K562 (cell line): ENCODE data around the gene ZNF775. TPM values are rescaled to one million over a fixed set of nuclear protein-coding genes. Genes with fewer than 3 reads are reported as not detected.
A peak's percentile ranks its signal among the peaks of the same experiment; 100 is the strongest.

Experiments
- ARID1B ChIP-seq: fragments of 450-650 bp; IDR thresholded peaks from 2 replicates; pipeline ENCODE4 v1.6.1; 2016; ENCODE audit warnings: antibody characterized with exemption, mild to moderate bottlenecking, inconsistent platforms
- BACH1 ChIP-seq: fragments of 200-800 bp; sonication (Bioruptor generic); IDR thresholded peaks from 2 replicates; pipeline ENCODE4 v1.6.1; 2016; ENCODE audit warnings: missing genetic modification characterization, missing compliant biosample characterization
- ERF ChIP-seq: fragments of 450-650 bp; formaldehyde crosslinking; IDR thresholded peaks from 2 replicates; pipeline ENCODE4 v1.4.0; 2020; ENCODE audit warnings: mild to moderate bottlenecking, mixed read lengths
- FOXJ3 ChIP-seq: sonication (generic); formaldehyde crosslinking; IDR thresholded peaks from 2 replicates; pipeline ENCODE4 v1.4.0; 2020; ENCODE audit warnings: mild to moderate bottlenecking, missing genetic modification reagents
- FOXP1 ChIP-seq: sonication (generic); formaldehyde crosslinking; IDR thresholded peaks from 2 replicates; pipeline ENCODE4 v1.8.0; 2022; ENCODE audit warnings: mild to moderate bottlenecking, missing genetic modification reagents
- GTF2F1 ChIP-seq: IDR thresholded peaks from 2 replicates; pipeline ENCODE4 v1.6.1; 2011; ENCODE audit warnings: low read depth, low read length, improper control_type of control experiment
- HLTF ChIP-seq: fragments of 450-650 bp; IDR thresholded peaks from 2 replicates; pipeline ENCODE4 v1.6.1; 2016
- KDM4B ChIP-seq, 2 experiments: fragments of 450-650 bp in 1 of 2; sonication (generic) in 1 of 2; IDR thresholded peaks; 2 replicates each; pipeline ENCODE4 v1.6.1; 2016 to 2017; ENCODE audit warnings: borderline replicate concordance in 2 of 2, antibody characterized with exemption in 1 of 2, low read depth in 1 of 2, mild to moderate bottlenecking in 1 of 2
- LARP7 ChIP-seq: fragments of 450-650 bp; IDR thresholded peaks from 2 replicates; pipeline ENCODE4 v1.6.1; 2016
- MEIS2 ChIP-seq: fragments of 450-650 bp; IDR thresholded peaks from 2 replicates; pipeline ENCODE4 v1.6.1; 2014; ENCODE audit warnings: mild to moderate bottlenecking; ENCODE audit not compliant: partially characterized antibody
- MTA1 ChIP-seq: fragments of 450-650 bp; IDR thresholded peaks from 2 replicates; pipeline ENCODE4 v1.6.1; 2017; ENCODE audit warnings: borderline replicate concordance
- MYBL2 ChIP-seq, 2 experiments: fragments of 450-650 bp in 1 of 2; sonication (generic) in 1 of 2; formaldehyde crosslinking in 1 of 2; IDR thresholded peaks; 2 replicates each; pipeline versions ENCODE4 v1.6.1 to v1.8.1; 2017 to 2022; ENCODE audit warnings: borderline replicate concordance in 1 of 2, inconsistent platforms in 1 of 2, low read depth in 1 of 2, mild to moderate bottlenecking in 1 of 2, missing genetic modification reagents in 1 of 2, moderate library complexity in 1 of 2
- NEUROD1 ChIP-seq: fragments of 150-350 bp; IDR thresholded peaks from 2 replicates; pipeline ENCODE4 v1.6.1; 2014; ENCODE audit warnings: borderline replicate concordance, low read length, low read depth; ENCODE audit not compliant: partially characterized antibody
- XRCC5 ChIP-seq: fragments of 200-400 bp; formaldehyde crosslinking; IDR thresholded peaks from 2 replicates; pipeline ENCODE4 v1.6.1; 2017; ENCODE audit warnings: low read depth, mild to moderate bottlenecking, low read length
- ZEB2 ChIP-seq: fragments of 450-650 bp; IDR thresholded peaks from 2 replicates; pipeline ENCODE4 v1.6.1; 2016
- ZNF197 ChIP-seq: fragments of 200-800 bp; sonication (Bioruptor generic); IDR thresholded peaks from 2 replicates; pipeline ENCODE4 v1.6.1; 2016; ENCODE audit warnings: low read depth, missing genetic modification characterization, missing compliant biosample characterization
- ZNF224 ChIP-seq: sonication (generic); formaldehyde crosslinking; IDR thresholded peaks from 2 replicates; pipeline ENCODE4 v1.8.0; 2022; ENCODE audit warnings: mild to moderate bottlenecking, missing genetic modification reagents
- ZNF589 ChIP-seq: fragments of 200-800 bp; sonication (Bioruptor generic); IDR thresholded peaks from 2 replicates; pipeline ENCODE4 v1.6.1; 2016; ENCODE audit warnings: low read depth, missing genetic modification characterization, missing compliant biosample characterization
- polyA plus RNA-seq, 8 experiments: library from polyadenylated mRNA; depleted of rRNA in 4 of 8; stranded (reverse) in 5 of 8; unstranded in 3 of 8; fragments of >200 nt; fragmentation: Nextera tagmentation in 2 of 8; fragmentation: Illumina TruSeq in 1 of 8; extraction: Ambion mirVana in 2 of 8; extraction: Trizol in 1 of 8; gene quantifications; 2 replicates each; pipeline versions ENCODE4 v1.2.1 to v1.2.3, GENCODE V29; 2011 to 2014; ENCODE audit warnings: inconsistent platforms in 1 of 8, missing spikeins in 1 of 8
- total RNA-seq, 7 experiments: library from RNA; depleted of rRNA in 6 of 7; stranded (reverse); fragments of >200 nt in 6 of 7; fragmentation: Illumina TruSeq in 2 of 7; extraction: Trizol in 2 of 7; gene quantifications; 2 replicates each; pipeline versions ENCODE4 v1.2.1 to v1.2.3, GENCODE V29; 2011 to 2021; ENCODE audit warnings: low replicate concordance in 1 of 7
- TF ChIP-seq, protein P1 (sequence below): sonication (generic); formaldehyde crosslinking; IDR thresholded peaks from 2 replicates; pipeline ENCODE4 v1.9.0; 2022; ENCODE audit warnings: mild to moderate bottlenecking, missing genetic modification reagents
- TF ChIP-seq, protein P2 (sequence below): sonication (generic); formaldehyde crosslinking; IDR thresholded peaks from 2 replicates; pipeline ENCODE4 v1.8.1; 2023; ENCODE audit warnings: mild to moderate bottlenecking, missing genetic modification reagents, moderate library complexity
- TF ChIP-seq, protein P3 (sequence below), 2 experiments: fragments of 450-650 bp in 1 of 2; sonication (generic) in 1 of 2; formaldehyde crosslinking; conservative IDR thresholded peaks; 2 replicates each; pipeline versions ENCODE4 v1.4.0 to v1.8.1; 2020 to 2022; ENCODE audit warnings: mild to moderate bottlenecking in 1 of 2, missing genetic modification reagents in 1 of 2
- TF ChIP-seq, protein P4 (sequence below): fragments of 450-650 bp; IDR thresholded peaks from 2 replicates; pipeline ENCODE4 v1.6.1; 2018; ENCODE audit warnings: mild to moderate bottlenecking, low read depth; ENCODE audit not compliant: partially characterized antibody
- TF ChIP-seq, protein P5 (sequence below): fragments of 250-450 bp; sonication (Bioruptor Pico); IDR thresholded peaks from 2 replicates; pipeline ENCODE4 v1.4.0; 2020
- TF ChIP-seq, protein P6 (sequence below): fragments of 250-450 bp; sonication (Bioruptor Pico); IDR thresholded peaks from 2 replicates; pipeline ENCODE4 v1.9.0; 2021; ENCODE audit warnings: mild to moderate bottlenecking

ZNF775 gene
- total and polyA plus RNA-seq, 9 of the 15 experiments (the other 6 are each of a cell fraction or from before 2014, with no cell fraction given), result 0.04 to 18.7 (median 4.9) TPM

DNA sequence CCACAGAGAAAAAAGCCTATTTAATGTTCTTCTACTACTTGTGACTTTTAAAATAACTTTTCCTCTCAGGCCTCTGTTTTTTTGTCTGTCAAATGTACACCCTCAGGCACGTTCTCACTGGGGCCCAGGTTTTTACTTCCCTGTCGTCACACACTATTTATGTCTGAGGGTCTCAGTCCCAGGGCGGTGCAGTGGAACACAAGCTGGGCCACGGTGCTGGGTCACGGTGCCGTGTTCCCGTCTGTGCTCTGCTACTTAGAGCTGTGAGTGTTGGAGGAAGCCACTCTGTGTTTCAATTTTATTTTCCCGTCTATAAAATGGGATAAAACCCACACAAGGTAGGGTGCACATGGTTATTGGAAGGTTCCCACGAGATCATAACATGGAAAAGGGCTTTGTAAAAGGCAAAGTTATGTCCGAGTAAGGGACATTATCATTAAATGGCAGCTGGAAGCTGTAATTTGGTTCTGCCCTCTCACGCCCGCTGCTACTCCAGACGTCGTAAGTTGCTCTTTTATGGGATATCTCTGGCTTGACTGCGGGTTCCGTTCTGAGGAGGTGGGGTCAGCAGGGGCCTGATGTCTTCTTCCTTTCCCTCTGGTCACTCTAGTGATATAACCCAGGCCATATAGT, 25.2 kb downstream of the ZNF775 start (continued):
- TF ChIP-seq ZEB2, result no peak
- TF ChIP-seq NEUROD1, result no peak
- TF ChIP-seq, protein P1, sequence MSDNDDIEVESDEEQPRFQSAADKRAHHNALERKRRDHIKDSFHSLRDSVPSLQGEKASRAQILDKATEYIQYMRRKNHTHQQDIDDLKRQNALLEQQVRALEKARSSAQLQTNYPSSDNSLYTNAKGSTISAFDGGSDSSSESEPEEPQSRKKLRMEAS, result no peak
- no peak for TF ChIP-seq KDM4B (IDR thresholded peaks at IDR 0.05; ENCODE audit: borderline replicate concordance in 2 of 2, low read depth in 1 of 2)
- TF ChIP-seq MEIS2, result no peak
- TF ChIP-seq ARID1B, result peak; percentile 40; the same call in 1 of the 2 replicates
- no peak; the same call in 1 of the 2 replicates for TF ChIP-seq ZNF589 (CRISPR knock-in tag)
- TF ChIP-seq, protein P2, sequence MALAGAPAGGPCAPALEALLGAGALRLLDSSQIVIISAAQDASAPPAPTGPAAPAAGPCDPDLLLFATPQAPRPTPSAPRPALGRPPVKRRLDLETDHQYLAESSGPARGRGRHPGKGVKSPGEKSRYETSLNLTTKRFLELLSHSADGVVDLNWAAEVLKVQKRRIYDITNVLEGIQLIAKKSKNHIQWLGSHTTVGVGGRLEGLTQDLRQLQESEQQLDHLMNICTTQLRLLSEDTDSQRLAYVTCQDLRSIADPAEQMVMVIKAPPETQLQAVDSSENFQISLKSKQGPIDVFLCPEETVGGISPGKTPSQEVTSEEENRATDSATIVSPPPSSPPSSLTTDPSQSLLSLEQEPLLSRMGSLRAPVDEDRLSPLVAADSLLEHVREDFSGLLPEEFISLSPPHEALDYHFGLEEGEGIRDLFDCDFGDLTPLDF (CRISPR knock-in tag), result peak; percentile 82; the same call in 1 of the 2 replicates
- peak; percentile 15; the same call in 1 of the 2 replicates for TF ChIP-seq FOXP1 (CRISPR knock-in tag)
- peak; percentile 2; the same call in 1 of the 2 replicates for TF ChIP-seq ERF
- no peak for TF ChIP-seq HLTF
- TF ChIP-seq MYBL2 (IDR thresholded peaks at IDR 0.05; ENCODE audit: low read depth), result no peak
- no peak for TF ChIP-seq MYBL2 (CRISPR knock-in tag; IDR thresholded peaks at IDR 0.05; ENCODE audit: borderline replicate concordance)
- TF ChIP-seq, protein P3, sequence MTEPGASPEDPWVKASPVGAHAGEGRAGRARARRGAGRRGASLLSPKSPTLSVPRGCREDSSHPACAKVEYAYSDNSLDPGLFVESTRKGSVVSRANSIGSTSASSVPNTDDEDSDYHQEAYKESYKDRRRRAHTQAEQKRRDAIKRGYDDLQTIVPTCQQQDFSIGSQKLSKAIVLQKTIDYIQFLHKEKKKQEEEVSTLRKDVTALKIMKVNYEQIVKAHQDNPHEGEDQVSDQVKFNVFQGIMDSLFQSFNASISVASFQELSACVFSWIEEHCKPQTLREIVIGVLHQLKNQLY (CRISPR knock-in tag; conservative IDR thresholded peaks at IDR 0.05), result 0 out of 4 replicates have a peak, but pooled peaks of 1 of the 2 experiments have one; percentile 26
- TF ChIP-seq FOXJ3, result no peak
- TF ChIP-seq, protein P4, sequence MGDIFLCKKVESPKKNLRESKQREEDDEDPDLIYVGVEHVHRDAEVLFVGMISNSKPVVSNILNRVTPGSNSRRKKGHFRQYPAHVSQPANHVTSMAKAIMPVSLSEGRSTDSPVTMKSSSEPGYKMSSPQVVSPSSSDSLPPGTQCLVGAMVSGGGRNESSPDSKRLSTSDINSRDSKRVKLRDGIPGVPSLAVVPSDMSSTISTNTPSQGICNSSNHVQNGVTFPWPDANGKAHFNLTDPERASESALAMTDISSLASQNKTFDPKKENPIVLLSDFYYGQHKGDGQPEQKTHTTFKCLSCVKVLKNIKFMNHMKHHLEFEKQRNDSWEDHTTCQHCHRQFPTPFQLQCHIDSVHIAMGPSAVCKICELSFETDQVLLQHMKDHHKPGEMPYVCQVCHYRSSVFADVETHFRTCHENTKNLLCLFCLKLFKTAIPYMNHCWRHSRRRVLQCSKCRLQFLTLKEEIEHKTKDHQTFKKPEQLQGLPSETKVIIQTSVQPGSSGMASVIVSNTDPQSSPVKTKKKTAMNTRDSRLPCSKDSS, result no peak
- TF ChIP-seq ZNF224 (CRISPR knock-in tag), result no peak
- TF ChIP-seq BACH1, result peak; percentile 53; the same call in 1 of the 2 replicates
- TF ChIP-seq LARP7, result no peak
- peak; percentile 6; the same call in 1 of the 2 replicates for TF ChIP-seq ZNF197
- TF ChIP-seq, protein P5, sequence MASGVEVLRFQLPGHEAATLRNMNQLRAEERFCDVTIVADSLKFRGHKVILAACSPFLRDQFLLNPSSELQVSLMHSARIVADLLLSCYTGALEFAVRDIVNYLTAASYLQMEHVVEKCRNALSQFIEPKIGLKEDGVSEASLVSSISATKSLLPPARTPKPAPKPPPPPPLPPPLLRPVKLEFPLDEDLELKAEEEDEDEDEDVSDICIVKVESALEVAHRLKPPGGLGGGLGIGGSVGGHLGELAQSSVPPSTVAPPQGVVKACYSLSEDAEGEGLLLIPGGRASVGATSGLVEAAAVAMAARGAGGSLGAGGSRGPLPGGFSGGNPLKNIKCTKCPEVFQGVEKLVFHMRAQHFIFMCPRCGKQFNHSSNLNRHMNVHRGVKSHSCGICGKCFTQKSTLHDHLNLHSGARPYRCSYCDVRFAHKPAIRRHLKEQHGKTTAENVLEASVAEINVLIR (CRISPR knock-in tag), result no peak
- no peak for TF ChIP-seq GTF2F1
- TF ChIP-seq, protein P6, sequence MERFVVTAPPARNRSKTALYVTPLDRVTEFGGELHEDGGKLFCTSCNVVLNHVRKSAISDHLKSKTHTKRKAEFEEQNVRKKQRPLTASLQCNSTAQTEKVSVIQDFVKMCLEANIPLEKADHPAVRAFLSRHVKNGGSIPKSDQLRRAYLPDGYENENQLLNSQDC (CRISPR knock-in tag), result no peak
- no peak; the same call in none of the 2 replicates for TF ChIP-seq XRCC5
- TF ChIP-seq MTA1, result no peak
